ENCODE results near the gene WIF1.

WIF1 gene

GRCh38 chr12:65122703-65123102 lies 1.6 kb upstream of the WIF1 start:
- no peak for DNase-seq (ENCODE audit: low read depth in 2 of 3, low spot score in 1 of 3)

GRCh38 chr12:65121956-65122469 lies 908 bp upstream of the WIF1 start:
- DNase-seq (ENCODE audit: low read depth in 2 of 3, low spot score in 1 of 3) = no peak

- DNase-seq (ENCODE audit: low read depth in 2 of 3, low spot score in 1 of 3) = no peak
These were observed 2.0 kb downstream of the WIF1 start for GRCh38 chr12:65119063-65119462.

- DNase-seq (ENCODE audit: low read depth in 2 of 3, low spot score in 1 of 3) = no peak
These were observed 7.5 kb downstream of the WIF1 start for GRCh38 chr12:65113621-65114035.

DNA sequence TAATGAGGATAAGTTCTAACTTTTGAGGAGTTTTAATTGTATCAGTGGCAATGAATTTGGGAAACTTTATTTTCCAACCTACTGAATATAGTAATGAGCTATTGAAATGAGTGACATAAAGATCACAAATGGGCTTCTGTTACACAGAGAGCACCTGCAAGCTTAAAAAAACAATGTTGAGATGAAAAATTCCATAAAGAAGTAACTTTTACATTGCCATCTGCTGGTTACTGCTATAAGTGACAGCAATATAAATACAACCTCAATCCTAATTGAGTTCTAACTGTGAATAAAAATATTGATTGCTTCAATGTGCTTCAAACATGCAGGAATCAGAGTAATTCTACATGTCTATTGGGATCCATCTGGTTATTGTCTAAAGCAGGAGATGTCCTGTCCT lies 14.2 kb downstream of the WIF1 start:
- no peak for DNase-seq (ENCODE audit: low read depth in 2 of 3, low spot score in 1 of 3)

GRCh38 chr12:65100140-65100539 lies 21.0 kb downstream of the WIF1 start:
- DNase-seq (ENCODE audit: low read depth in 2 of 3, low spot score in 1 of 3) = no peak

DNA sequence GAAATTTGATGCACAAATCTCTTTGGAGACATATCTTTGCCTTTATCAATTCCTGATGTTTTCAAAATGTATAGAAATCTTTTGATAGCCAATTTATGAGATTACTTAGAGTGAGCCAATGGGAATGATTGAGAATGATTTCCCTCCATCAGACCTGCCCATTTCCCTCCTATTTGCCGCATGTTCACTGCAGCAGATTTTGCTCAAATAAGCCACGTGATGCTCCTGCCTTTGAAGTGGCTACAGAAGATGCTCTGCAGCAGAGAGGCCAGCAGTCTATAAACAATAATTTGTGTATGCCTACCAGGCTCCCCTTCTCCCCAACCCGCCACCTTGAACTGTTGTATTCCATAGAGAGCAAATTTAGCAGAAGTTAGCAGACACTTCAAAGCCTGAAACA lies 21.9 kb downstream of the WIF1 start:
- no peak for DNase-seq (ENCODE audit: low read depth in 2 of 3, low spot score in 1 of 3)

GRCh38 chr12:65098364-65098763 lies 22.7 kb downstream of the WIF1 start:
- no peak for DNase-seq (ENCODE audit: low read depth in 2 of 3, low spot score in 1 of 3)

DNA sequence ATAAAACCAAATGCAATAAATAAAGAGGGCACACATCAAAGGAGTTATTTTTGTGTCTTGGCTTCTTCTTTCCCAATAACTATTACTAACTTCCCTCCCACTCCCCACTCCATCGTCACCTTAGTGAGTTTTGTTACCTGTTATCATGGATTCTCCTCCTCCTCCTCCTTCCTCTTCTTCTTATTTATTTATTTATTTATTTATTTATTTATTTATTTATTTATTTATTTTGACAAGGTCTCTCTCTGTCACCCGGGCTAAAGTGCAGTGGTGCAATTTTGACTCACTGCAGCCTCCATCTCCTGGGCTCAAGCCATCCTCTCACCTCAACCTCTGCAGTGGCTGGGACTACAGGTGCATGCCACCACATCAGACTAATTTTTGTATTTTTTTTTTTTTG lies 26.4 kb downstream of the WIF1 start:
- no peak for DNase-seq (ENCODE audit: low read depth in 2 of 3, low spot score in 1 of 3)

GRCh38 chr12:65093606-65094005 lies 27.5 kb downstream of the WIF1 start:
- DNase-seq (ENCODE audit: low read depth in 2 of 3, low spot score in 1 of 3) = no peak

GRCh38 chr12:65090461-65090860 lies 30.6 kb downstream of the WIF1 start:
- DNase-seq (ENCODE audit: low read depth in 2 of 3, low spot score in 1 of 3) = no peak

- DNase-seq (ENCODE audit: low read depth in 2 of 3, low spot score in 1 of 3) = no peak
These were observed 34.9 kb downstream of the WIF1 start for GRCh38 chr12:65086236-65086635.

- DNase-seq (ENCODE audit: low read depth in 2 of 3, low spot score in 1 of 3) = no peak
These were observed 36.5 kb downstream of the WIF1 start for GRCh38 chr12:65084579-65084978.

DNA sequence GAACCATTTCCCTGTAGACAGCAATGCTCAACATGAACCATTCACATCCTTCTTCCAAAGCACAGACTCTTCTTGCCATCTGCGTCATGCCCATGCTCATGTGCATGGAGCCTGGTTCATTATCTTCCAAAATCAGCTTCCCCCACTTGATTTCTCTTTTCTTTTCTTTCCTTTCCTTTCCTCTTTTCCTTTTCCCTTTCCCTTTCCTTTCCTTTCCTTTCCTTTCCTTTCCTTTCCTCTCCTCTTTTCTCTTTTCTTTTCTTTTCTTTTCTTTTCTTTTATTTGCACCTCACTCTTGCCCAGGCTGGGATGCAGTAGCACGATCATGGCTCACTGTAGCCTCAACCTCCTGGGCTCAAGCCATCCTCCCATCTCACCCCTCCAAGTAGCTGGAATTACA lies 37.5 kb downstream of the WIF1 start:
- no peak for DNase-seq (ENCODE audit: low read depth in 2 of 3, low spot score in 1 of 3)

GRCh38 chr12:65082406-65082805 lies 38.7 kb downstream of the WIF1 start:
- no peak for DNase-seq (ENCODE audit: low read depth in 2 of 3, low spot score in 1 of 3)

DNA sequence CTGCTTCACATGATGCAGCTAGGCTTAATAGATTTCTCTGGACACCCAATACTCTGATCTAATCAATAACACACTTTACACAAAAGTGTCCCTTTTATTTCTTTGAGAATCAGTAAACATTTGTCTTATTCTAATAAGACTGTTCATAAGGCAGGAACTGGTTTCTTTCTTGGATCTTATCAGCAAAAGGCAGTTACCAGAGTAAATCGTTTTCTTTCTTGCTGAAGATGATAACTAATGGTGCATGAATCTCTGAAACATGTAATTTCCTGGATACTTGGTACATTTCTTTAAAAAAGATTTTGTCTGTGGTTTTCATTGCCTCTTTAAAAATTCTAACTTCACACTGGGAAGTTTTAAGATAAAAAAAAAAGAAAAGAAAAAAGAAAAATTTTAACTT lies 39.6 kb downstream of the WIF1 start:
- DNase-seq (ENCODE audit: low read depth in 2 of 3, low spot score in 1 of 3) = no peak

DNA sequence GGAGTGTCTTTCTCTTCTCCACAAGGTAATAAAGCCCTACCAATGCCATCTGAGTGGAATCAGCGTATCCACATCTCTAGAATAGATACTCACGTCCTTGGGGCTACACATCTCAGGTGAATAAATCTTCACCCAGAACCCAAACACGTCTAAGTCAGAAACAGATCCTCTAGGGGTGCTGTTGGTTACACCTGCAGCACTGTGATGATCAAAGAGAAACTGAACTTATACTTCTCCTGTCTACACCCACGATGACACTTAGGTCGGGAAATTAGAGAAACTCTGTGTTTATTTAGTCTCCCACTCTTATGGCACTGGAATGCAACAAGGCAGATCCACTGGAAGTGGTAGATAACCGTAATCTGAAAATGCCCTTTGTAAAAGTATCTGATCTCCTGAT lies 46.2 kb downstream of the WIF1 start:
- DNase-seq (ENCODE audit: low read depth in 2 of 3, low spot score in 1 of 3) = no peak

GRCh38 chr12:65069336-65069735 lies 51.8 kb downstream of the WIF1 start:
- no peak for DNase-seq (ENCODE audit: low read depth in 2 of 3, low spot score in 1 of 3)

DNA sequence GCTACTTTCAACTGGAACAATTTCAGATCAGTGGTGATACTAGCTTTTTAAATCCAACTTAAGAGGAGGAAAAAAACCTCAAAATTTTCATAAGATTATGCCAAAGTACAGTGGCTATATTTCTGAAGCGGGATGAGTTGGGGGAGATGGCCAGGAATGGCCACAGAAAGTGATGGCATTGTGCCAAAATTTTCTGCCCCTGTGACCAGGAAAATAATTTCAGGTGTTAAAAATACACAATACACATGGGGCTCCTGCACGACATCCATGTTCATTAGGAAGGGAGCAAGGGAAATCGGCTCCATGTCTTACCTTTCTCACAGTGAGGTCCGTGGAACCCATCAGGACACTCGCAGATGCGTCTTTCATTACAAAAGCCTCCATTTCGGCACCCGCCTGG lies 53.7 kb downstream of the WIF1 start:
- no peak for DNase-seq (ENCODE audit: low read depth in 2 of 3, low spot score in 1 of 3)

GRCh38 chr12:65055859-65056258 lies 65.2 kb downstream of the WIF1 start:
- no peak for DNase-seq (ENCODE audit: low read depth in 2 of 3, low spot score in 1 of 3)

- no peak for DNase-seq (ENCODE audit: low read depth in 2 of 3, low spot score in 1 of 3)
These were observed 69.9 kb downstream of the WIF1 start for GRCh38 chr12:65051218-65051617.

GRCh38 chr12:65045269-65045668 lies 75.8 kb downstream of the WIF1 start:
- no peak for DNase-seq (ENCODE audit: low read depth in 2 of 3, low spot score in 1 of 3)

GRCh38 chr12:65039301-65039700 lies 81.8 kb downstream of the WIF1 start:
- no peak for DNase-seq (ENCODE audit: low read depth in 2 of 3, low spot score in 1 of 3)

- no peak for DNase-seq (ENCODE audit: low read depth in 2 of 3, low spot score in 1 of 3)
These were observed 96.0 kb downstream of the WIF1 start for GRCh38 chr12:65025136-65025535.

Measured in stimulated activated CD4-positive, alpha-beta T cell treated with anti-CD3 and anti-CD28 coated beads, Interleukin-12 subunit alpha, Interleukin-12 subunit beta, amount 100 ng/mL, for 48 hours (primary cell).